ENCODE measurements around the gene SHD. TPM values are rescaled to one million over a fixed set of nuclear protein-coding genes. Genes with fewer than 3 reads are reported as not detected.
"Not testable (repeated sequence)": the region's sequence is repeated elsewhere in the genome, so short reads cannot be mapped to it uniquely, and the experiment has no call there.

SHD gene
- total and polyA plus RNA-seq, 2 donors (not counting 1 experiment from before 2014, with no cell fraction given): not detected

DNA sequence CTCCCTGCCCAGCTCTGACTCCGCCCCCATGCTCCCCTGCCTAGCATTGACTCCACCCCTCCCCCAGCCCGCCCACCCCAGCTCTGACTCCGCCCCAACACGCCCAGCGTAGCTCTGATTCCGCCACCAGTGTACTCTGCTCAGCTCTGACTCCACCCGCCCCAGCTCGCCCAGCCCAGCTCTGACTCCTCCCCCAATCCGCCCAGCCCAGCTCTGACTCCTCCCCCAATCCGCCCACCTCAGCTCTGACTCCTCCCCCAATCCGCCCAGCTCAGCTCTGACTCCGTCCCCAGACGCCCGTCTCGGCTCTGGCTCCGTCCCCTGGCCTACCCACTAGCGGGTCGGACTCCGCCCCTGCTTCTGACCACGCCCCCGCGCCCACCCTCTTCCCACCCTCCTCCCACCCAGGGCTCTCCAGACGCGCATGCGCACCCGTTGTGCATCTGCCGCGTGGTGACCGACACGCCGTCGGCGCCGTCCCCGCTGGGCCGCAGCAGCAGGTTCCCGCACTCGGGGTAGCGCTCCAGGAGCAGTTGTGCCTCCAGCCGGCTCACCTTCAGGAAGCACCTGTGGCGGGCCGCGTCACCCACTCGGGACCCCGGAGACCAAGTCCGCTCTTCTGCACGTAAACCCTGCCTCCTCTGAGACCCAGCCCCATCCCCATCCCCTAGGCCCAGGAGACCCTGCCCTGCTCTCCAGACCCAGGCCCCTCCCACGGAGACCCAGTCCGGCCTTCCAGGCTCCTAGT is 49.4 kb downstream of the SHD start:
- Histone ChIP-seq H3K9me3 (ENCODE audit: control insufficient read depth, insufficient read depth, low read depth, low read length) (no peaks in the 10 kb centered on the region), H3K27ac (ENCODE audit: insufficient read depth, low read length) (no peak overlapping the region), H3K9ac (ENCODE audit: insufficient read depth, low read length) (no peak overlapping the region), H3K27me3 (ENCODE audit: control insufficient read depth, insufficient read depth, low read length) (peaks cover 3% of the 10 kb centered on the region), H4K20me1 (ENCODE audit: control insufficient read depth, extremely low read depth, insufficient read depth, low read length) (no peaks in the 10 kb centered on the region), H3K4me1 (ENCODE audit: control insufficient read depth, extremely low read depth, insufficient read depth, low read length) (no peaks in the 10 kb centered on the region), H3K4me2 (ENCODE audit: extremely low read depth, insufficient read depth, low read length) (no peak overlapping the region), H3K36me3 (ENCODE audit: control insufficient read depth, insufficient read depth, low read length) (no peaks in the 10 kb centered on the region), H3K4me3 (replicated peaks in 1 of 4; ENCODE audit: control extremely low read depth in 1 of 4, insufficient read depth in 1 of 4, low read depth in 3 of 4, low read length in 4 of 4) (peak overlapping the region in 2 of 4 experiments; percentile 61 to 64), H3K79me2 (ENCODE audit: control insufficient read depth, insufficient read depth, low read length) (no peaks in the 10 kb centered on the region), H2AFZ (ENCODE audit: low read length) (no peak overlapping the region)
- peak; percentile 73 to 93 for DNase-seq (ENCODE audit: low read depth in 2 of 2)
- TF ChIP-seq EZH2 (IDR thresholded peaks at IDR 0.05; ENCODE audit: low read length, missing control alignments): no peak
- TF ChIP-seq, protein P1, sequence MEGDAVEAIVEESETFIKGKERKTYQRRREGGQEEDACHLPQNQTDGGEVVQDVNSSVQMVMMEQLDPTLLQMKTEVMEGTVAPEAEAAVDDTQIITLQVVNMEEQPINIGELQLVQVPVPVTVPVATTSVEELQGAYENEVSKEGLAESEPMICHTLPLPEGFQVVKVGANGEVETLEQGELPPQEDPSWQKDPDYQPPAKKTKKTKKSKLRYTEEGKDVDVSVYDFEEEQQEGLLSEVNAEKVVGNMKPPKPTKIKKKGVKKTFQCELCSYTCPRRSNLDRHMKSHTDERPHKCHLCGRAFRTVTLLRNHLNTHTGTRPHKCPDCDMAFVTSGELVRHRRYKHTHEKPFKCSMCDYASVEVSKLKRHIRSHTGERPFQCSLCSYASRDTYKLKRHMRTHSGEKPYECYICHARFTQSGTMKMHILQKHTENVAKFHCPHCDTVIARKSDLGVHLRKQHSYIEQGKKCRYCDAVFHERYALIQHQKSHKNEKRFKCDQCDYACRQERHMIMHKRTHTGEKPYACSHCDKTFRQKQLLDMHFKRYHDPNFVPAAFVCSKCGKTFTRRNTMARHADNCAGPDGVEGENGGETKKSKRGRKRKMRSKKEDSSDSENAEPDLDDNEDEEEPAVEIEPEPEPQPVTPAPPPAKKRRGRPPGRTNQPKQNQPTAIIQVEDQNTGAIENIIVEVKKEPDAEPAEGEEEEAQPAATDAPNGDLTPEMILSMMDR (conservative IDR thresholded peaks at IDR 0.05 in 1 of 2, IDR thresholded peaks at IDR 0.05 in 1 of 2; ENCODE audit: low read depth in 1 of 2, low read length in 2 of 2): no peak

DNA sequence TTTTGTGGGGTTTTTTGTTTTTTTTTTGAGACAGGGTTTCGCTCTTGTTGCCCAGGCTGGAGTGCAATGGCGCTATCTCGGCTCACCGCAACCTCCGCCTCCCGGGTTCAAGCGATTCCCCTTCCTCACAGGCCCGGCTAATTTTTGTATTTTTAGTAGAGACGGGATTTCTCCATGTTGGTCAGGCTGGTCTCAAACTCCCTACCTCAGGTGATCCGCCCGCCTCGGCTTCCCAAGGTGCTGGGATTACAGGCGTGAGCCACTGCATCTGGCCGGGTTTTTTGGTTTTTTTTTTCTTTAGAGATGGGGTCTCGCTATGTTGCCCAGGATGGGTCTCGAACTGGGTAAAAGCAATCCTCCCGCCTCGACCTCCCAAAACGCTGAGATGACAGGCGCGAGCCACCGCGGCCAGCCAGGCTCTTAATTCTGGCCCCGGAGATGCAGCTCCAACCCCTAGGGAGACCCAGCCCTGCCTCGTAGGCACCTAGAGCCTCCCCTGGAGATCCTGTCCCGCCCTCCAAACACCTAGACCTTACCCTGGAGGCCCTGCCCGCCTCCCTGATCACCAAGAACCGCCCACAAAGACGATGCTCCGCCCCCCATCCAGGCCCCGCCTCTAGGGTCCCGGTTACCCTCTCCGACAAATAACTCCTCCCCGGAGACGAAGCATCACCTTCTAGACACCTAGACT is 50.1 kb downstream of the SHD start:
- H3K9me3 ChIP-seq (ENCODE audit: control insufficient read depth, insufficient read depth, low read depth, low read length); DNase-seq (ENCODE audit: low read depth in 2 of 2); H3K4me2 ChIP-seq (ENCODE audit: extremely low read depth, insufficient read depth, low read length); H3K27ac ChIP-seq (ENCODE audit: insufficient read depth, low read length); H3K4me1 ChIP-seq (ENCODE audit: control insufficient read depth, extremely low read depth, insufficient read depth, low read length); H3K9ac ChIP-seq (ENCODE audit: insufficient read depth, low read length); H3K36me3 ChIP-seq (ENCODE audit: control insufficient read depth, insufficient read depth, low read length); H3K27me3 ChIP-seq (ENCODE audit: control insufficient read depth, insufficient read depth, low read length); H2AFZ ChIP-seq (ENCODE audit: low read length); H3K79me2 ChIP-seq (ENCODE audit: control insufficient read depth, insufficient read depth, low read length); H4K20me1 ChIP-seq (ENCODE audit: control insufficient read depth, extremely low read depth, insufficient read depth, low read length): not testable (repeated sequence)
- peak overlapping the region in 2 of 4 experiments; percentile 61 to 64 for H3K4me3 ChIP-seq (replicated peaks in 1 of 4; ENCODE audit: control extremely low read depth in 1 of 4, insufficient read depth in 1 of 4, low read depth in 3 of 4, low read length in 4 of 4)

DNA sequence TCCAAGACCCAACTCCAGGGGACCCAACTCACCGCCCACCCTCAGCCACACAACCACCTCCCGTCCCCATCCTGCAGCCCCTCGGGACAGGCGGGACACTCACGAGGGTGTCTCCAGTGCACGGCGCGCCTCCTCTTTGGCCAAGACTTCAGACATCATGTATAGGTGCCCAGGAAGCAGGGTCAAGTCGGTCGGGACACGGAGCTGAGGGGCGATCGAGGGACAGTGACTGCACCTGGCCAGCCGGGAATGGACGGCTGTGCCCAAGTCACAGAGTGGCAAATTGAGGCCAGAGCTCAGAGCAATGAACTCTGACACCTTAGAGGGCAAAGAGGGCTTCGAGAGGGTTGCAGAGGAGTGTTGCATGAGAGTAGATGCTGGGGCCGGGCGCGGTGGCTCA is 50.8 kb downstream of the SHD start:
- H4K20me1 ChIP-seq (ENCODE audit: control insufficient read depth, extremely low read depth, insufficient read depth, low read length): no peaks in the 10 kb centered on the region
- no peak for DNase-seq (ENCODE audit: low read depth in 2 of 2)
- H3K9ac ChIP-seq (ENCODE audit: insufficient read depth, low read length): no peak overlapping the region
- H3K27ac ChIP-seq (ENCODE audit: insufficient read depth, low read length): no peak overlapping the region
- H3K9me3 ChIP-seq (ENCODE audit: control insufficient read depth, insufficient read depth, low read depth, low read length): no peaks in the 10 kb centered on the region
- no peaks in the 10 kb centered on the region for H3K4me1 ChIP-seq (ENCODE audit: control insufficient read depth, extremely low read depth, insufficient read depth, low read length)
- no peak overlapping the region for H3K4me3 ChIP-seq (replicated peaks in 1 of 4; ENCODE audit: control extremely low read depth in 1 of 4, insufficient read depth in 1 of 4, low read depth in 3 of 4, low read length in 4 of 4)
- H2AFZ ChIP-seq (ENCODE audit: low read length): no peak overlapping the region
- H3K27me3 ChIP-seq (ENCODE audit: control insufficient read depth, insufficient read depth, low read length): peaks cover 3% of the 10 kb centered on the region
- H3K4me2 ChIP-seq (ENCODE audit: extremely low read depth, insufficient read depth, low read length): no peak overlapping the region
- H3K79me2 ChIP-seq (ENCODE audit: control insufficient read depth, insufficient read depth, low read length): no peaks in the 10 kb centered on the region
- TF ChIP-seq EZH2 (IDR thresholded peaks at IDR 0.05; ENCODE audit: low read length, missing control alignments): no peak
- TF ChIP-seq, protein P1 (conservative IDR thresholded peaks at IDR 0.05 in 1 of 2, IDR thresholded peaks at IDR 0.05 in 1 of 2; ENCODE audit: low read depth in 1 of 2, low read length in 2 of 2): no peak
- H3K36me3 ChIP-seq (ENCODE audit: control insufficient read depth, insufficient read depth, low read length): no peaks in the 10 kb centered on the region

All from fibroblast of lung (primary cell).